Retinal pigment epithelial cell (primary cell): Measurements from ENCODE around the gene HERPUD1.

ENCODE experiments used
- DNase-seq: peaks from one replicate; pipeline ENCODE4 v3.0.0-alpha.2; 2010; ENCODE audit warnings: low read depth
- H3K4me3 ChIP-seq: 2 replicates; pipeline ENCODE4 v1.5.1; 2011; ENCODE audit warnings: mild to moderate bottlenecking, low read length, control low read depth, moderate library complexity
- TF ChIP-seq, protein P1 (sequence below): conservative IDR thresholded peaks from 2 replicates; pipeline ENCODE4 v1.5.1; 2011; ENCODE audit warnings: low read depth, low read length, control low read depth, inconsistent platforms

Gene HERPUD1

GRCh38 chr16:56943761-56944375, 11.9 kb downstream of the HERPUD1 start:
- DNase-seq: no peak
- H3K4me3 ChIP-seq: no peak overlapping the region
- TF ChIP-seq, protein P1, sequence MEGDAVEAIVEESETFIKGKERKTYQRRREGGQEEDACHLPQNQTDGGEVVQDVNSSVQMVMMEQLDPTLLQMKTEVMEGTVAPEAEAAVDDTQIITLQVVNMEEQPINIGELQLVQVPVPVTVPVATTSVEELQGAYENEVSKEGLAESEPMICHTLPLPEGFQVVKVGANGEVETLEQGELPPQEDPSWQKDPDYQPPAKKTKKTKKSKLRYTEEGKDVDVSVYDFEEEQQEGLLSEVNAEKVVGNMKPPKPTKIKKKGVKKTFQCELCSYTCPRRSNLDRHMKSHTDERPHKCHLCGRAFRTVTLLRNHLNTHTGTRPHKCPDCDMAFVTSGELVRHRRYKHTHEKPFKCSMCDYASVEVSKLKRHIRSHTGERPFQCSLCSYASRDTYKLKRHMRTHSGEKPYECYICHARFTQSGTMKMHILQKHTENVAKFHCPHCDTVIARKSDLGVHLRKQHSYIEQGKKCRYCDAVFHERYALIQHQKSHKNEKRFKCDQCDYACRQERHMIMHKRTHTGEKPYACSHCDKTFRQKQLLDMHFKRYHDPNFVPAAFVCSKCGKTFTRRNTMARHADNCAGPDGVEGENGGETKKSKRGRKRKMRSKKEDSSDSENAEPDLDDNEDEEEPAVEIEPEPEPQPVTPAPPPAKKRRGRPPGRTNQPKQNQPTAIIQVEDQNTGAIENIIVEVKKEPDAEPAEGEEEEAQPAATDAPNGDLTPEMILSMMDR: no peak

DNA sequence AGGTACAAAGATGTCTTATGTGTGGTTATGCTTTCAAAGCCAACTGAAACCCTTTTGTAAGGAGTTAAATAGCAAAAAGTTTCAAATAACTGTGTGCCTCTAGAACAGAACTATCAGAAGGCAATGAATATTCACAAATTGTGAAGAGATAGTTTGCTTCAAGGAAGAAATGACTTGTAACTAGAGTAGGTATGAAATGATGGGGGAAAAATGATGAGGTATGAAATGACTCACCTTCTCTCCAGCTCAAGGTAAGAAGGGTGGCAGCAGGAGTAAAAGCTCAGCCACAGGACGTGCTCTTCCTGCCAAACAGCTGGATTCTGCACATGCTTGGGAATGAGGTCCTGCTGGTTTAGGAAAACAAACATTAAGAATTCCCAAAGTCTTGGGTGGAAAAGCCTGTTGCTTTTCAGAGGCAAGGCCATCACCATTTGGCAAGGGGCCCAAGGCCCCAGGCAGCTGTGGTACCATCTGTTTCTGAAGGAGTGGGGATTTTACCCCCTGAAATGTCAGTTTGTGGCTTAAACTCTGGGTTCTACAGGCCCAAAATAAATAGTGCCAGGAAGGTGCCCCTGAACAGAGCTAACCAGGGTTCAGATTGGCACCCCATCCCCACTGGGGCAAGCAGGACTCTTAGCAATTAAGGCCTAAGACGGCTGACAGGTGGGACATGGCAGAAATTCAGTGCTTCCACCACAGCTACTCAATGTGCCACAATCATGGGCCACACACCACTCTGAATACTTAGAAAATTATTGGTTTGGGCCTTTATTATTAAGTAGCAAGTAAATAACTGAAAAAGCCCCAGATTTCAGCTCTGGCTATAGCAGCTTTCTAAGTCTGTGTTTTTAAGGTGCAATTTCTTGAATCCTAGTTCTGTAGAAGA, 13.3 kb downstream of the HERPUD1 start:
- TF ChIP-seq, protein P1: no peak
- no peak overlapping the region for H3K4me3 ChIP-seq
- no peak for DNase-seq

DNA sequence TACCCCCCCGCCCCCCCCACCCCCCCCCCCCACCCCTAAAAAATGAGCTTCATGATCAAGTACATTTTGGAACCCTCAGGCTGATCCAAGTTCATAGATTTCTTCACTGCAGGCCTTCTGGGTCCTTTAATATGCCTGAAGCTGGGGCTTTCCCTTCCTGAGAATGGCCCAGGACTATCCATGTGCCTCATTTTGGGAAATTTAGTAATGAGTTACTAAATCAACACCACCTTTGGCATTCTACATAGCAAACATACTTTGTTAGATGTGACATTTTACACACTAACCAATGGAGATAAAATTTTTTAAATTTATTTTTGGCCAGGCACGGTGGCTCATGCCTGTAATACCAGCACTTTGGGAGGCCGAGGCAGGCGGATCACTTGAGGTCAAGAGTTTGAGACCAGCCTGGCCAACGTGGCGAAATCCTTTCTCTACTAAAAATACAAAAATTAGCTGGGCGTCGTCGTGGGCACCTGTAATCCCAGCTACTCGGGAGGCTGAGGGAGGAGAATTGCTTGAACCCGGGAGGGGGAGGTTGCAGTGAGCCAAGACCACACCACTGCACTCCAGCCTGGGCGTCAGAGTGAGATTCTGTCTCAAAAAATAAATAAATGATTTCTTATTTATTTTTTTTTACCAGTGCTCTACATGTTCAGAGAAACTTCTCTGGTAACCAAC, 14.0 kb downstream of the HERPUD1 start:
- no peak for DNase-seq
- TF ChIP-seq, protein P1: no peak
- H3K4me3 ChIP-seq: no peak overlapping the region

DNA sequence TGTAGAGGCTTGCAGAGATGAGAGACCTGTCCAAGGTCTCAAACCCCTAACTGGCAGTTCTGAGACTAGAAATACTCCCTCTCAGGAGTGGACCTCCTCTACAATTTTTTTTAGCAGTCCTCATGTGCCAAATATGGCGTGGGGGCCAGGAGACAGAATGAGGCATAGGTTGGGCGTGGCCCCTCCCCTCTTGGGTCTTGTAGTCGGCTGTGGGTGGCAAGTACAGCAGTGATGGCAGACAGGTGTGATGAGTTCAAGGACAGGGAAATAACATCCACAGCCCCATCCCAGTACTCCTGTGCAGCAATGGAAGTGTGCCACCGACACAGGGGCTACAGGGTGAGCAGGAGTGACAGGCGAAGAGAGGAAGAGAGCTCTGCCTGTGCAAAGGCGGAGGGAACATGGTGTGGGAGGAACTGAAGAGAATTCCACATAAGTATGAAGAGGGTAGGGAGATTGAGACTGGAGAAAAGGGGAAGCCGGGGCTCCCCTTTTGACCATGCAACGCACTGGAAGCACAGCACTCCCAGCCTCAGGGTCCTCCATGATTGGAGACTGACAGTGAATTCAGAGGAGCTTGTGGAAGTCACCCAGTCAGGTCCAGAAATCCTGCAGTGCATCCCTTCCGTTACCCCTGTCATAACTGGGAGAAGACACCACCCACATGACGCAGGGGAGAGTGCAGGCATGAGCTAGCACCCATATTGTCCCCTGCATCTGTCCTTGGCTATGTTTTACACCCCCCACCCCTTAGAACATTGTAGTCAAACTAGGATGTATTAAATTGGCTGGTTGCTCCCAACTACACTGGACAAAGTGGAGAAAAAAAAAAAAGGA, 15.0 kb downstream of the HERPUD1 start:
- H3K4me3 ChIP-seq: no peak overlapping the region
- DNase-seq: no peak
- TF ChIP-seq, protein P1: no peak

DNA sequence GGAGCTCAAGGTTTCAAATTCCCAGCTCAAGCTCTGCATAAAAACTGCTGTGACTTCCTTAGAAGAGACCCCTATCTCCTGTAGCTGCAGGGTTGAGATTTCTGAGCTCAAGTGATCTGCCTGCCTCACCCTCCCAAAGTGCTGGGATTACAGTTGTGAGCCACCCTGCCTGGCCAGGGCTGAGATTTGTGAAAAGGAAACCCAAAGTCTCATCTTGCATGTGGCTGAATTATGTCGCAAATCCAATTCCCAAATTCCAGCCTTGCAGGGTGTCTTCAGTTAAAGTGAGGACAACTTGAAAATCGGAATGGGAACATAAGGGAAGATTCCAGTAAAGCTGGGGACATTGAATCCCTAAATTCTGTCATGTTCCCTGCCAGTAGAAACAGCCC, 15.7 kb downstream of the HERPUD1 start:
- no peak for DNase-seq
- TF ChIP-seq, protein P1: no peak
- H3K4me3 ChIP-seq: no peak overlapping the region

DNA sequence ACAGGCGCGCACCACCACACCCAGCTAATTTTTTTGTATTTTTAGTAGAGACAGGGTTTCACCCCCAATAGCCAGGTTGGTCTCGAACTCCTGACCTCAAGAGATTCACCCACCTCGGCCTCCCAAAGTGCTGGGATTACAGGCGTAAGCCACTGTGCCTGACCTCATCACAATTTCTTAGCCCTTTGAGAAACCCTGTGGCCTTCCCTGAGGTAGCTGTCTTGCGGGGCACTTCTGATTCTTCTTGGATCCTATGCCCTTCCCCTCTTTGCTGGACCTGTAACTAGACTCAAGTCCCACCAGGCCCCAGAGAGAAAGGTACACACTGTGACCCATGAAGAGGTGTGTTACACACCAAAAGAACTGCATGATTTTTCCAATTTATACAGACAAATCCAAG, 16.3 kb downstream of the HERPUD1 start:
- TF ChIP-seq, protein P1: no peak
- no peak for DNase-seq
- H3K4me3 ChIP-seq: no peak overlapping the region
